Stimulated activated CD4-positive, alpha-beta T cell treated with anti-CD3 and anti-CD28 coated beads, TNF-alpha, amount 100 ng/mL, for 24 hours (primary cell): ENCODE data around the gene PIH1D2.
A peak's percentile ranks its signal among the peaks of the same experiment; 100 is the strongest.
"Not testable (repeated sequence)": the region's sequence is repeated elsewhere in the genome, so short reads cannot be mapped to it uniquely, and the experiment has no call there.

Source experiments
- DNase-seq, 3 experiments: peaks; one replicate each; pipeline ENCODE4 v3.0.0-alpha.2; 2020; ENCODE audit warnings: low read depth in 3 of 3

The PIH1D2 gene

GRCh38 chr11:112057170-112057569 lies 16.6 kb downstream of the PIH1D2 start:
- no peak for DNase-seq

GRCh38 chr11:112051768-112052167 lies 22.0 kb downstream of the PIH1D2 start:
- DNase-seq: no peak

DNA sequence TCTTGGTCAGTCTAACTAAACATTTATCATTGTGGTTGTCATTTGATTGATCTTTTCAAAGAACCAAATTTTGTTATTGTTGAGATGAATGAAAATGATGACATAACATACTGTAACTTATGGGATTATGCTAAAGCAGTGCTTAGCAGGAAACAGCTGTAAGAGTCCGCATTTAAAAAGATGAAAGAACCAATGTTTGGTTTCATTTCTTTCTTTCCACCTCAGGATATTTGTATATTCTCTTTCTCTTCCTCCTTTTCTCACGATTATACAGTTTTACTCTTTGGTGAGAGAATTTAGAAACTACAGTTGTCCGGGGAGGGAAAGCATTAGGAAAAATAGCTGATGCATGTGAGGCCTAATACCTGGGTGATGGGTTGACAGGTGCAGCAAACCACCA lies 23.1 kb downstream of the PIH1D2 start:
- no peak for DNase-seq

DNA sequence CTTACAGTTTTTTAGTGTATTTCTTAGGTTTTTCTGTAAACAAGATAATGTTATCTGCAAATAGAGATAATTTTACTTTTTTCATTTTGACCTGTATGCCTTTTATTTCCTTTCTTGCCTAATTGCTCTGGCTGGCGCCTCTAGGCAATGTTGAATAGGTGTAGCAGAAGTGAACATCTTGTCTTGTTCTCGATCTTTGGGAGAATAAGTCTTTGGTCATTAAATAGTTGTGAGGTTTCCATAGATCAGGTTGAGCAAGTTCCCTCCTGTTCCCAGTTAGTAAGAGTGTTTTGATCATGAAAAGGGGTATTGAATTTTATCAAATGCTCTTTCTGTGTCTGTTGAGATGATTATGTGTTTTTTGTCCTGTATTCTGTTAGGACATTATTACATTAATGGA lies 24.0 kb downstream of the PIH1D2 start:
- DNase-seq: no peak

DNA sequence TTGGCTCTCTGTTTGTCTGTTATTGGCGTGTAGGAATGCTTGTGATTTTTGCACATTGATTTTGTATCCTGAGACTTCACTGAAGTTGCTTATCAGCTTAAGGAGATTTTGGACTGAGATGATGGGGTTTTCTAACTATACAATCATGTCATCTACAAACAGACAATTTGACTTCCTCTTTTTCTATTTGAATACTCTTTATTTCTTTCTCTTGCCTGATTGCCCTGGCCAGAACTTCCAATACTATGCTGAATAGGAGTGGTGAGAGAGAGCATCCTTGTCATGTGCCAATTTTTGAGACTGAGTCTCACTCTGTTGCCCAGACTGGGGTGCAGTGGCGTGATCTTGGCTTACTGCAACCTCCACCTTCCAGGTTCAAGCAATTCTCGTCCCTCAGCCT lies 25.6 kb downstream of the PIH1D2 start:
- not testable (repeated sequence) for DNase-seq

GRCh38 chr11:112046647-112047046 lies 27.2 kb downstream of the PIH1D2 start:
- not testable (repeated sequence) for DNase-seq

DNA sequence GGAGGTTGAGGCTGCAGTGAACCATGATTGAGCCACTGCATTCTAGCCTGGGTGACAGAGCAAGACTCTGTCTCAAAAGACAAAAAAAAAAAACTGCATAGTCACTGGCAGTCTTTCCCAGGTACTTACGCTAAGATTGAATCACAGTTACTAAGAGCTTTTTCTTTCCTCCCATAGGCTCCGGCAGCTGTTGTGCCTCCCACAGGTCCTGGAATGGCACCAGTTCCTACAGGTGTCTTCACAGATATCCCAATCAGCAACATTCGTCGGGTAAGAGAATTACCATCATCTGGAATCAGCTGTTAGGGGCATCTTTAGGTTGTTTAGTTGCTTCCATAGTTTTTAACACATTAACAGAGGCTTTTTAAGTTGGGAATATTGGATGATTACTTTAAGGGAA lies 28.9 kb downstream of the PIH1D2 start:
- no peak for DNase-seq

DNA sequence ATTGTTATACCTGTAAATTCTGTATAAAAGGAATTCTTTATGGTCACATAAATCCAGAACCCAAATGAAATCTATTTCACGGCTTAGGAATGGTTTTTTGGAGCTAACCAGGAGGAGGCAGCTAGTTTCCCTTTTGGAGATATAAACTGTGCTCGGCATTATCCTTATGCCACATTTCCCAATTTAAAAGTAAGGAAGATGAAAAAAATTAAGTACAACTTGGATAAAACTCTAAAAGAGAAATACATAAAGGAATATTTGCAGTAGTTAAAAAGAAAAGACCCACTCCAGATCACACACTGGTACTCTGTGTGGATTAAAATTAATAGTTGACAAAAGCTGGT lies 30.9 kb downstream of the PIH1D2 start:
- DNase-seq: no peak

DNA sequence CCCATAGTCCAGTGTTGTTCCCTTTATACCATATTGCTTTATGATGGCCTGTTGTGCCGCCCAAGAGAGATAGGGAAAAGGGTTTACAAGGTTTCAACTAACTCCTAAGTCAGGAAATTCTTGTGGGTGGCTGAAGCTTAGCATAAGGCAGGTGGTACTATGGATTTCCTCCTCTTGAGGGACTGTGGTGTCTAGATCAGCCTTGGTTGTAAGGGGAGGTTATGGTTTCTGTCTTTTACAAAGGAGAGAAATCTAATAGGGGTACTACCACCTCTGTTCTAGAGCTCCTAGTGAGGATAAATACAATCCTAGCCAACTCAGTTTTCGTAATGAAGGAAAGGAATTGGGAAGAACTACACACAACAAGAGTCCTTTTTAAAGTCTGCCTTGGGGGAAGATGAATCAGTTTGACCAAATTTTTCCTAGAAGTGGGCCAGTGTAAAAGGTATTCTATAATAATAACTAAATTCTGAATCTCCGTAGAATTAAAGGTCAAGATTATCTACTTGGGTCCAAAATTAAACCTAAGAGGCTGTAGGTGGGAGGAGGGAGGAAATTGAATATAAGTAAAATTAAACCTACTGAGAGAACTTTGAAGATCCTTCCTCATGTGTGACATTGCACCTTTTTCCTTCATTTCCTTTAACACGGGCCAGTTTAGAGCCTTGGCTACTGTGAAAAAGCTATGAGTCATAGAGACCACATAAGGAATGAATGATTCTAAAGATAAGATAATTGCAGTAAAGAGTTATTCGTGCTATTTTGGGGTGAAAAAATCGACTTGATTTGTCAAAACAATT lies 31.5 kb downstream of the PIH1D2 start:
- DNase-seq: no peak

GRCh38 chr11:112037527-112037926 lies 36.3 kb downstream of the PIH1D2 start:
- DNase-seq: no peak

- DNase-seq: no peak
These were observed 39.9 kb downstream of the PIH1D2 start for GRCh38 chr11:112033902-112034301.

DNA sequence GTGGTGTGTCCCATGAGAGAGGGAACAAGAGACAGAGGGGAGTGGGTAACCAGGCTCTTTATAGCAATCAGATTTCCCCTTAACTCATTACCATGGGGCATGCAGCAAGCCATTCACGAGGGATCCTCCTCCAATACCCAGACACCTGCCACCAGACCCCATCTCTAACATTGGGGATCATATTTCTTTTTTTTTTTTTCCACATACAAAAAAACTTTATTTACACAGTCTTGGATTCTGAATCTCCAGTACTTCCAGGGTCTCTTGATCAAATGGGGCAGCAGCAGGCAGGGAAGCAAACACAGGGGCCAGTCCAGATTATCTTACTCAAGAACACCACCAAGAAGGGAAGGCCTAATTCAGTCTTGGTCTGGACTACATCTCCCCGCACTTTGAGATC lies 44.4 kb downstream of the PIH1D2 start:
- DNase-seq: no peak

DNA sequence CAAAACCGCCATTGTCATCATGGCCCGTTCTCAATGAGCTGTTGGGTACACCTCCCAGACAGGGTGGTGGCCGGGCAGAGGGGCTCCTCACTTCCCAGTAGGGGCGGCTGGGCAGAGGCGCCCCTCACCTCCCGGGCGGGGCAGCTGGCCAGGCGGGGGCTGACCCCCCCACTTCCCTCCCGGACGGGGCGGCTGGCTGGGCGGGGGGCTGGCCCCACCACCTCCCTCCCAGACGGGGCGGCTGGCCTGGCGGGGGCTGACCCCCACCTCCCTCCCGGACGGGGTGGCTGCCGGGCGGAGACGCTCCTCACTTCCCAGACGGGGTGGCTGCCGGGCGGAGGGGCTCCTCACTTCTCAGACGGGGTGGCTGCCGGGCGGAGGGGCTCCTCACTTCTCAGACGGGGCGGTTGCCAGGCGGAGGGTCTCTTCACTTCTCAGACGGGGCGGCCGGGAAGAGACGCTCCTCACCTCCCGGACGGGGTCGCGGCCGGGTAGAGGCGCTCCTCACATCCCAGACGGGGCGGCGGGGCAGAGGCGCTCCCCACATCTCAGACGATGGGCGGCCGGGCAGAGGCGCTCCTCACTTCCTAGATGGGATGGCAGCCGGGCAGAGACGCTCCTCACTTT lies 46.9 kb downstream of the PIH1D2 start:
- not testable (repeated sequence) for DNase-seq

- DNase-seq: no peak
These were observed 48.1 kb downstream of the PIH1D2 start for GRCh38 chr11:112025707-112026106.

DNA sequence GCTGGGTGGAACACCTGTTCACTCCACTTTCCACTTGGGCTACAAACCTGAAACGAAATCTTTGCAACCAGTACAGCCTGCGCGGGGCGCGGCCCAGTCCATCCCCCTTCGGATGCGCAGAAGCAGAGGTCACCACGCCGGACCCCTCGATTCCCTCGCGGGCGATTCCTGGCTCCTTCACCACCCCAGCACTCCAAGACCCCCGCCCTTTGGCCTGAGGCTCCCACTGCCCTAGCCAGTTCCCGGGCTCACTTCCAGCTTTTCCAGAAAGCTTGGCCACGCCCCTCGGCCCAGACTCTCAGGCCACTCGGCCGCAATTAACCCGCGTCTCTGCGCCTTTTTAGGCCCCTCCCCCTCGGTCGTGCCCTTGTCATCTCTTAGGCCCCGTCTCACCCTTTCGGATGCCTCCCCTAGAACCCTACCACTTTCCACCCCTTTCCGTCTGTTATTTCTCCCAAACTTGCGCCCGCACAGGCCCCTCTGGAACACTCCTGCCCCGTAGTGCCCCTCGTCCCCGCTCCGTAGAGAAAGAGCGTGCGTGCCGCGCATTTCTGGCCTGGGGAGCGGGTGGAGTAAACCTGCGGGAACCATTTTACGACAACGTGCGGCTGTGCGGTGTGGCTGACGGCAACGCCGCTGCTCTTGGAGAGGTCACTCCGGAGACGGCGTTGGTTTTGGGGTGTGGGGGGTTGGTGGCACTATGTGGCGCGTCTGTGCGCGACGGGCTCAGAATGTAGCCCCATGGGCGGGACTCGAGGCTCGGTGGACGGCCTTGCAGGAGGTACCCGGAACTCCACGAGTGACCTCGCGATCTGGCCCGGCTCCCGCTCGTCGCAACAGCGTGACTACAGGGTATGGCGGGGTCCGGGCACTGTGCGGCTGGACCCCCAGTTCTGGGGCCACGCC lies 48.8 kb downstream of the PIH1D2 start, which contains the start of gene DLAT:
DLAT (plus strand) TSS at position 636 of the 906 bp plus-strand sequence; CDS start at position 701, 65 bp downstream.
- peak; percentile 62 to 88 (median 69) for DNase-seq

DNA sequence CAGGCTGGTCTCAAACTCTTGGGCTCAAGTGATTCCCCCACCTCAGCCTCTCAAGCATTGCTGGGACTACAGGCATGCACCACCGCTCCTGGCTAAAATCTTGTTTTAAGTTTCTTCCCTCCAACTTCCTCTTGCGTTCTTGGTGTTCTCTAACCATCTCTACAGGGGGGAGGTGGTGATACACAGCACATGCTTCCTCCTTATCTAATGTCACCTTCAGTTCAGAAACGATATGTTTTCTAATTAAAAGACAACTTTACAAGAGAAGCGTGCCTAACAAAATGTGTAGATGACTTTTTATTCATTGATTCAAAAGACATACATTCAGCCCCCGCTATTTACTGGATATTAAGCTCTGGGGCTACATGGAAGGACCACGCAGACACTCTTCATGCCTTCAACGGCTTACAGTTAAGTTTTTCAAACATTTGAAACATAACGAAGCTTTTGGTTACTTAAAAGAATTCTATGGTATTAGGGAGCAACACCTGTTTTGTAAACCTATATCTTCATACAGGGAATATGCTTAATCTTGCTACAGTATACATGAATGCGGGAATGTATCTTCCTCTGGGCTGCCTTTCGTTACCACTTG lies 49.5 kb downstream of the PIH1D2 start:
- no peak for DNase-seq

DNA sequence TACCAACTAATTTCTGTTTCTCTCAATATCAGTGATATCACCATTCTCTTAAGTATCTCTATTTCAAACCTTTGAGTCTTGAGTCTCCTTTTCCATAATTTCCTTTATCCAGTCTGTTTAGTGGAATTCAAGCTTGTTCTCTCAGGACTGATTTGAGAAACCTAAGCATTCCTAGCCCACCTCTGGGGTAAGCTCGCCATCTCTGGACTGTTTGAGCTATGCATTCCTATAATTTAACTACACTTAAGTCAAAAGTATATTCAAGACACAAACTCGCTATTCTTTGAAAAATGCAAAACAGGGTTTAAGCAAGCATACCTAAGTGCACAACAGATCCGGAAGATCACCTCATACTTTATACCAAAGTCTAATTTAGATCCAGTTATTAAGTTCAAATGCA lies 50.7 kb downstream of the PIH1D2 start:
- no peak for DNase-seq

- DNase-seq: no peak
These were observed 54.8 kb downstream of the PIH1D2 start for GRCh38 chr11:112019066-112019465.
